CD8-positive, alpha-beta memory T cell (primary cell): ENCODE data around the gene HSPA4L. TPM values are rescaled to one million over a fixed set of nuclear protein-coding genes. Genes with fewer than 3 reads are reported as not detected.
A peak's percentile ranks its signal among the peaks of the same experiment; 100 is the strongest.

ENCODE experiments used
- CTCF ChIA-PET: fragments of 350-600 bp; sonication (Branson Sonifier 250); formaldehyde crosslinking; loops from one replicate; lab custom pipeline; 2021; ENCODE audit warnings: antibody characterized with exemption; lab: Charles Lee
- POLR2A ChIA-PET: fragments of 350-600 bp; sonication (Branson Sonifier 250); formaldehyde crosslinking; loops from one replicate; lab custom pipeline; 2021; ENCODE audit warnings: antibody characterized with exemption; lab: Charles Lee
- DNase-seq, 5 donors: peaks; one replicate each; pipeline versions ENCODE4 v3.0.0 to v3.0.0-alpha.2; 2020 to 2022; ENCODE audit warnings: mixed read lengths in 1 of 5
- H3K27ac ChIP-seq: one replicate; pipeline ENCODE4 v1.7.0; 2013; ENCODE audit warnings: low read depth, mild to moderate bottlenecking, low read length, moderate library complexity
- H3K27me3 ChIP-seq: 2 replicates; pipeline ENCODE4 v1.7.0; 2013; ENCODE audit warnings: low read length, mild to moderate bottlenecking; ENCODE audit not compliant: insufficient read depth, poor library complexity, severe bottlenecking
- H3K36me3 ChIP-seq: 2 replicates; pipeline ENCODE4 v1.7.0; 2013; ENCODE audit warnings: mild to moderate bottlenecking, low read length, moderate library complexity; ENCODE audit not compliant: insufficient read depth
- H3K4me1 ChIP-seq: 2 replicates; pipeline ENCODE4 v1.7.0; 2013; ENCODE audit warnings: mild to moderate bottlenecking, low read length, moderate library complexity; ENCODE audit not compliant: insufficient read depth
- H3K4me3 ChIP-seq: 2 replicates; pipeline ENCODE4 v1.7.0; 2013; ENCODE audit warnings: mild to moderate bottlenecking, low read length
- H3K9me3 ChIP-seq: 2 replicates; pipeline ENCODE4 v1.7.0; 2013; ENCODE audit warnings: mild to moderate bottlenecking, low read length
- H3K27ac Mint-ChIP-seq, 8 donors: one replicate each; pipeline ENCODE4 v1.8.0; 2020 to 2021; ENCODE audit warnings: mixed read lengths in 8 of 8, mild to moderate bottlenecking in 6 of 8, inconsistent platforms in 3 of 8, moderate library complexity in 3 of 8
- H3K27me3 Mint-ChIP-seq, 2 donors: one replicate each; pipeline ENCODE4 v1.8.0; 2020 to 2021; ENCODE audit warnings: mixed read lengths in 2 of 2, mild to moderate bottlenecking in 1 of 2, moderate library complexity in 1 of 2
- H3K36me3 Mint-ChIP-seq, 3 donors: one replicate each; pipeline ENCODE4 v1.8.0; 2020 to 2021; ENCODE audit warnings: mixed read lengths in 3 of 3, inconsistent platforms in 1 of 3, mild to moderate bottlenecking in 1 of 3
- H3K4me1 Mint-ChIP-seq, 3 donors: one replicate each; pipeline ENCODE4 v1.8.0; 2020 to 2021; ENCODE audit warnings: mixed read lengths in 3 of 3, inconsistent platforms in 1 of 3, mild to moderate bottlenecking in 1 of 3
- H3K4me3 Mint-ChIP-seq, 7 donors: one replicate each; pipeline ENCODE4 v1.8.0; 2020 to 2021; ENCODE audit warnings: mixed read lengths in 7 of 7, mild to moderate bottlenecking in 6 of 7, moderate library complexity in 4 of 7, inconsistent platforms in 2 of 7
- H3K9me3 Mint-ChIP-seq, 5 donors: one replicate each; pipeline ENCODE4 v1.8.0; 2020 to 2022; ENCODE audit warnings: mixed read lengths in 5 of 5, mild to moderate bottlenecking in 3 of 5, moderate library complexity in 2 of 5, inconsistent platforms in 1 of 5
- polyA plus RNA-seq: library from polyadenylated mRNA; unstranded; fragments of 300-500 nt; fragmentation: Illumina TruSeq; gene quantifications from one replicate; pipeline ENCODE4 v1.2.3, GENCODE V29; 2021
- total RNA-seq, 2 experiments: library from RNA; stranded (reverse); gene quantifications; one replicate each; pipeline ENCODE4 v1.2.3, GENCODE V29; 2021

HSPA4L gene
- total and polyA plus RNA-seq, 3 experiments from 2014 or later, result 0.50 to 0.55 TPM; not detected in 1

- no peak overlapping the region for H3K4me3 ChIP-seq
- Mint-ChIP-seq H3K27me3 (peaks cover 14 to 50% of the 10 kb centered on the region in 2 donors), H3K27ac (peak overlapping the region in 1 of 8 donors; percentile 0), H3K4me3 (no peak overlapping the region), H3K36me3 (no peaks in the 10 kb centered on the region), H3K4me1 (no peaks in the 10 kb centered on the region), H3K9me3 (no peaks in the 10 kb centered on the region)
- H3K9me3 ChIP-seq, result no peaks in the 10 kb centered on the region
- ChIA-PET POLR2A (no interaction called here), CTCF (no interaction called here)
- H3K4me1 ChIP-seq, result no peaks in the 10 kb centered on the region
- no peaks in the 10 kb centered on the region for H3K36me3 ChIP-seq
- H3K27ac ChIP-seq, result no peak overlapping the region
- DNase-seq, result no peak
- no peaks in the 10 kb centered on the region for H3K27me3 ChIP-seq
These were observed 9.3 kb downstream of the HSPA4L start for GRCh38 chr4:127791391-127791790.

GRCh38 chr4:127793528-127793927, 11.4 kb downstream of the HSPA4L start:
- Mint-ChIP-seq H3K4me1 (no peaks in the 10 kb centered on the region), H3K36me3 (no peaks in the 10 kb centered on the region), H3K9me3 (no peaks in the 10 kb centered on the region), H3K27ac (no peak overlapping the region), H3K4me3 (no peak overlapping the region), H3K27me3 (peaks cover 11 to 47% of the 10 kb centered on the region in 2 donors)
- ChIA-PET CTCF (no interaction called here), POLR2A (no interaction called here)
- H3K9me3 ChIP-seq, result no peaks in the 10 kb centered on the region
- H3K4me3 ChIP-seq, result no peak overlapping the region
- no peaks in the 10 kb centered on the region for H3K4me1 ChIP-seq
- H3K27me3 ChIP-seq, result no peaks in the 10 kb centered on the region
- no peaks in the 10 kb centered on the region for H3K36me3 ChIP-seq
- DNase-seq, result no peak
- H3K27ac ChIP-seq, result no peak overlapping the region

- ChIA-PET POLR2A (no interaction called here), CTCF (no interaction called here)
- Histone ChIP-seq H3K36me3 (no peaks in the 10 kb centered on the region), H3K4me3 (no peak overlapping the region), H3K4me1 (no peaks in the 10 kb centered on the region), H3K9me3 (no peaks in the 10 kb centered on the region), H3K27me3 (no peaks in the 10 kb centered on the region), H3K27ac (no peak overlapping the region)
- H3K9me3 Mint-ChIP-seq, result no peaks in the 10 kb centered on the region
- H3K36me3 Mint-ChIP-seq, result no peaks in the 10 kb centered on the region
- DNase-seq, result no peak
- H3K27me3 Mint-ChIP-seq, result peaks cover 2 to 33% of the 10 kb centered on the region in 2 donors
- H3K27ac Mint-ChIP-seq, result no peak overlapping the region
- no peak overlapping the region for H3K4me3 Mint-ChIP-seq
- no peaks in the 10 kb centered on the region for H3K4me1 Mint-ChIP-seq
These were observed 17.6 kb downstream of the HSPA4L start for GRCh38 chr4:127799711-127800110.

- no peaks in the 10 kb centered on the region for H3K9me3 Mint-ChIP-seq
- no peak overlapping the region for H3K27ac Mint-ChIP-seq
- H3K9me3 ChIP-seq, result no peaks in the 10 kb centered on the region
- DNase-seq, result no peak
- no peak overlapping the region for H3K4me3 Mint-ChIP-seq
- no peaks in the 10 kb centered on the region for H3K4me1 ChIP-seq
- no peaks in the 10 kb centered on the region for H3K36me3 ChIP-seq
- H3K27me3 ChIP-seq, result no peaks in the 10 kb centered on the region
- H3K27me3 Mint-ChIP-seq, result peaks cover 0 to 34% of the 10 kb centered on the region in 2 donors
- no peak overlapping the region for H3K4me3 ChIP-seq
- CTCF ChIA-PET, result no interaction called here
- POLR2A ChIA-PET, result no interaction called here
- no peak overlapping the region for H3K27ac ChIP-seq
- no peaks in the 10 kb centered on the region for H3K4me1 Mint-ChIP-seq
- H3K36me3 Mint-ChIP-seq, result no peaks in the 10 kb centered on the region
These were observed 27.2 kb downstream of the HSPA4L start for GRCh38 chr4:127809173-127809800.

GRCh38 chr4:127810551-127810950, 28.4 kb downstream of the HSPA4L start:
- Histone ChIP-seq H3K4me3 (no peak overlapping the region), H3K9me3 (no peaks in the 10 kb centered on the region), H3K4me1 (no peaks in the 10 kb centered on the region), H3K27ac (no peak overlapping the region), H3K36me3 (no peaks in the 10 kb centered on the region), H3K27me3 (no peaks in the 10 kb centered on the region)
- CTCF ChIA-PET, result no interaction called here
- Mint-ChIP-seq H3K4me3 (no peak overlapping the region), H3K9me3 (no peaks in the 10 kb centered on the region), H3K27me3 (peaks cover 0 to 28% of the 10 kb centered on the region in 2 donors), H3K36me3 (peaks cover 0 to under 1% (median 0%) of the 10 kb centered on the region in 3 donors), H3K4me1 (no peaks in the 10 kb centered on the region), H3K27ac (no peak overlapping the region)
- no peak for DNase-seq
- POLR2A ChIA-PET, result no interaction called here

GRCh38 chr4:127822430-127822829, 40.3 kb downstream of the HSPA4L start:
- Mint-ChIP-seq H3K9me3 (no peaks in the 10 kb centered on the region), H3K4me3 (no peak overlapping the region), H3K27me3 (peaks cover 6 to 26% of the 10 kb centered on the region in 2 donors), H3K27ac (no peak overlapping the region), H3K36me3 (no peaks in the 10 kb centered on the region), H3K4me1 (peaks cover 0 to 4% (median 0%) of the 10 kb centered on the region in 3 donors)
- Histone ChIP-seq H3K27me3 (no peaks in the 10 kb centered on the region), H3K36me3 (no peaks in the 10 kb centered on the region), H3K9me3 (no peaks in the 10 kb centered on the region), H3K4me1 (no peaks in the 10 kb centered on the region), H3K4me3 (no peak overlapping the region), H3K27ac (no peak overlapping the region)
- ChIA-PET CTCF (no interaction called here), POLR2A (no interaction called here)
- DNase-seq, result no peak

- Histone ChIP-seq H3K9me3 (no peaks in the 10 kb centered on the region), H3K4me3 (no peak overlapping the region), H3K27me3 (no peaks in the 10 kb centered on the region), H3K27ac (no peak overlapping the region), H3K36me3 (no peaks in the 10 kb centered on the region), H3K4me1 (no peaks in the 10 kb centered on the region)
- Mint-ChIP-seq H3K4me1 (no peaks in the 10 kb centered on the region), H3K4me3 (no peak overlapping the region), H3K27me3 (peaks cover 4 to 12% of the 10 kb centered on the region in 2 donors), H3K9me3 (no peaks in the 10 kb centered on the region), H3K36me3 (no peaks in the 10 kb centered on the region), H3K27ac (no peak overlapping the region)
- CTCF ChIA-PET, result no interaction called here
- no peak for DNase-seq
- POLR2A ChIA-PET, result no interaction called here
These were observed 46.0 kb downstream of the HSPA4L start for GRCh38 chr4:127828121-127828520.

- H3K36me3 ChIP-seq, result no peaks in the 10 kb centered on the region
- ChIA-PET CTCF (no interaction called here), POLR2A (no interaction called here)
- peaks cover 2 to 10% of the 10 kb centered on the region in 2 donors for H3K27me3 Mint-ChIP-seq
- no peak overlapping the region for H3K4me3 Mint-ChIP-seq
- peak overlapping the region in 1 of 8 donors; percentile 28 for H3K27ac Mint-ChIP-seq
- H3K4me3 ChIP-seq, result no peak overlapping the region
- H3K9me3 ChIP-seq, result no peaks in the 10 kb centered on the region
- no peak for DNase-seq
- no peaks in the 10 kb centered on the region for H3K4me1 Mint-ChIP-seq
- no peaks in the 10 kb centered on the region for H3K27me3 ChIP-seq
- H3K9me3 Mint-ChIP-seq, result peaks cover 0 to 2% (median 0%) of the 10 kb centered on the region in 5 donors
- H3K27ac ChIP-seq, result no peak overlapping the region
- no peaks in the 10 kb centered on the region for H3K4me1 ChIP-seq
- no peaks in the 10 kb centered on the region for H3K36me3 Mint-ChIP-seq
These were observed 46.9 kb downstream of the HSPA4L start for GRCh38 chr4:127829014-127829413.
